NCI-H1092 (cell line): Measurements from ENCODE around the gene CCDC167.

Experiments
- DNase-seq: peaks from one replicate; lab custom pipeline; 2025; lab: John Stamatoyannopoulos, UW

Gene CCDC167

DNA sequence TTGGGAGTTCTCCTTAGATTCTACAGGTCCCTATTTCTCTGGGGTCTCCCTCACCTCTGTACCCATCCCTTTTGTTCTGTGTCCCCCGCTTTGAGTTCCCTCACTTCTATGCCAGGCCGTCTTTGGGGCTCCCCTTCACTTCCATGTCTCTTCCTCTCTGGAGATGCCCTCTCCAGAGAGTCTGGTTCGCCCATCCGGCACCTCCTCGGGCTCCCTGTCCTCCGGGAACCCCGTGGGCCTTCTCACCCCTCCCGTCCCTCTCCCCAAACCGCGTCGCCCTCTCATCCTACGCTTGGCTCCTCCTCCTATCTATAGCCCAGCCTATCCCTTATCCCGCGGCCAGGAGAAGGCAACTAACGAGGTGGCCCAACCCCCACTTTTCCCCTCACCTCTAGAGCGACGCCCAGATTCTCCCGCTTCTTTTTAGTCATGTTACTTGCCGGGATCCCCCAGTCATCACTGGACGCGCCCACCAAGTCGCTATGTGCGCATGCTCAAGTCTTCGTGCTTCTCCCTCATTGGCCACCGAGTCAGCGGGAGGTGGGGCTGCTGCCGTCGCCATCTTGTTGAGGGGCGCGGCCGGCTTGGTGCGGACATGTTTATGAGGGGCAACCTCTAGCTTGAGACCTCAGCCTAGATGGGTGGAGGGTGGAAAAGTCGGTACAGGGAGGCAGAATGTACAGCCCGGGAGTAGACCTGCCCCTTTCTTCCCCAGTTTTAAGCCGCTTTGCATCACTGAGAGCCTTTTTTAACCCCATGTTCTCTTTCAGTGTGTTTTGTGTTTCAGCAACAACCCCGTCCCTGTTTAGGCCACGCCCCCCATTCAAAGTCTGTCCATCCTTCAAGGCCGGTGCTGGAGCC is at the start of gene CCDC167:
TSS of gene CCDC167 (minus strand) at position 461 of the 861 bp plus-strand sequence. CDS start at position 431, 30 bp downstream.
- DNase-seq, result peak; percentile 97

DNA sequence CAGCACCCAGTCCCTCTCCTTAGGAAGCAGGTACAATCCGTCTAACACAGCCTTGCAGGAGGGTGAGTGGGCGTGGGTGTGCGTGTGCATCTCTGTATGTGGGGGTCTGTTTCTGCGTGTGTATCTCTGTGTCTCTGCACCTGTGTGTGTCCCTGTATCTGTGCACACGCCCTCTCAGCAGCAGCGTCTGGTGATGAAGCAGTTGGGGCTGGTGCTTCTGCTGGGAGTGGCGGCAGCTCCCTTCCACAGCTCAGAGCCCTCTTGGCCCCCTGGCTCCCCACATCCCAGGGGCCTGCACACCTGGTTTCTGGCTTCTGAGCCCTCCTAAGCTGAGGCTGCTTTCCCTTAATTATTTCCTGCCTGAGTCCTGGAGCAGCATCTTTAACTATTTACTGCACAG is 49.5 kb upstream of the CCDC167 start:
- DNase-seq, result no peak

DNA sequence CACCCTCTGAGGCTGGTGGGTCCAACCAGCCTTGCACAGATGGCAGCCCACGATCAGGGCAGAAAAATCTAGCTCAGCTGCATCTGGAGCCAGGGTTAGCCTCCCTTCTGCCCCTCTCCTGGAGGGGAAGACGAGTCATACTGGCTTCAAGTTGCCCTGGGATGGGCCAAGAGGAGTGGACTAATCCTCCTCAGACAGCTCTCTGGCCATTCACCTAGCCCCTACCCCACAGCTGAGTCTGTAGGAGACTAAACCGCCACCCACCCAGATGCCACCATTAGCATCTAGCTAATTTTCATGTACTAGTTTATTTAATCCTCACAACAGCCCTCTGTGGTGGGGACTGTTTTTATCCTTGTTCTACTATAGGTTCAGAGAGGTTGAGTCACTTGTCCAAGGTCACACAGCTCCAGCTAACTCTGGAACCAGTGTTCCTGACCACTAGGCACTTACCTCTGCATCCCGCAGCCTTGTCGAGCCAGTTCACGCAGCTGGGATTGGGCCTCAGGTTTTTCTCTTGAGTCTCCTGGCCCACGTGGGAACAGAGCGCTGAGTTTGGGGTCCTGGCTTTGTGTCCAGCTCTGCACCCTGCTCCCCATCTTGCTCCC is 48.5 kb upstream of the CCDC167 start:
- DNase-seq, result no peak

DNA sequence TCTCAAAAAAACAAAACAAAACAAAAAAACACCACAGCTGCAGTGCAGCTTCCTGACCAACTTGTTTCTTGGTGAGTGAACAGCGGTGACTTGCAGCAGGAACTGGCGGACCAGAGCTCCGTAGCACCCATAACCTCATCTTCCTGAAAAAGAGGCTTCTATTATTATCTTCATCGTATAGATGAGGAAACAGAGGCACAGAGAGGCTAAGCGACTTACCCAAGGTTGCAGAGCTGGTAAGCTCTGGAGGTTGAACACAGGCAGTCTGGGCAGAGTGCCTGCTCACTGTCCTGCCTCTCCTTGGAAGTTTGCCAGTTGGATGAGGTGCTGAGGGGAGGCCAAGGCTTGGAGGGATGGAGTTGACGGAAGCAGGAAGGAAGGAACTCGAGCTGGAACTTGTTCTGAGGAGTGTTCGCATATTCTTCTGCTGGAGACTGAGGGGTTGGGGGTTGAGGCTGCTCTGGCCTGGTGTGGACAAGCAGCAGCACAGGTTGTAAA is 47.9 kb upstream of the CCDC167 start:
- DNase-seq, result peak; percentile 45

DNA sequence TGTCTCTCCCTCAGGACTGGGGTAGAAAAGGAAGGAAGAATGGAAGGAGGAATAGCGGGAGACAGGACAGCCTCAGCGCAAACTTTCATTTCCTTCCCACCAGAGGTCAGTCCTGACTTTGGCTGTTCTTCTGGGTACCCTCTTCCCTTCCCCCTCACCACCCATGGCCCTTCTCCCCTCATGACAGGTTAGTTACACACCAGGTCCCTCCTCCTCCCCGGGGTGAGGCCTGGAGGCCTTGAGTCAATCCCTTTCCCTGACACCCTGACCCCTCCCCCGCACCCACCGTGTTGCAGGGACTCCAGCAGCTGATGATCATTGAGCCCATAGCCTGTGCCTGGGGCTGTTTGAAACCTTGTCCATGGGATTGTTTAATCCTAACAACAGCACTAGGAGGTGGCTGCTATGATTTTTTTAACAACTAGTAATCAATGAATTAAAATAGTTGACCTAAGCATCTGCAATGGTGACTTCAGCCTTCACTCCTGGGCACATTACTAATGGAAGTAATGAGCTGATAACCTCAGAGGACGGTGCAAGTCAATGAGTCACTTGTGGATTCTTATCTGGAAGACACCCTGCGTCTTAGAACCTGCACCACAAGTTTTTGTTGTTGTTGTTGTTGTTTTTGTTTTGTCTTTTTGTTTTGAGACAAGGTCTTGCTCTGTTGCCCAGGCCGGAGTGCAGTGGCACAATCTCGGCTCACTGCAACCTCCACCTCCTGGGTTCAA is 46.6 kb upstream of the CCDC167 start:
- DNase-seq, result no peak

DNA sequence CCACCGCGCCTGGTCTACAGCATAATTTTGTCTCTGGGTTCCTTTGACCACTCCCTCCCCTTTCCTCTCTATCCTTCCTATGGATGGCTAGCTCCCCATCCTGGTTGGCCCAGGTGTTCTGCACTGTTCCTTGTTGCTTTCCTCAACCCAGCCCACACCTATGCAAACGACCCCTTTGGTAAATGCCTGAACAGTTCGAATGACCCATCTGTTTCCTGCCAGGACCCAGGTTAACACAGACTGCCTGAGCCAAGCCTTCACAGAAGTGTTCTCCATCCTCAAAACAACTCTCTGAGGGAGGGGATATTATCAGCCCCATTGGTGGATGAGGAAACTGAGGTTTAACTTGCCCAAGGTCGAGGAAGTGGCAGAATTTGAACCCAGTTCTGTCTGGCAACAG is 44.8 kb upstream of the CCDC167 start:
- DNase-seq, result no peak

DNA sequence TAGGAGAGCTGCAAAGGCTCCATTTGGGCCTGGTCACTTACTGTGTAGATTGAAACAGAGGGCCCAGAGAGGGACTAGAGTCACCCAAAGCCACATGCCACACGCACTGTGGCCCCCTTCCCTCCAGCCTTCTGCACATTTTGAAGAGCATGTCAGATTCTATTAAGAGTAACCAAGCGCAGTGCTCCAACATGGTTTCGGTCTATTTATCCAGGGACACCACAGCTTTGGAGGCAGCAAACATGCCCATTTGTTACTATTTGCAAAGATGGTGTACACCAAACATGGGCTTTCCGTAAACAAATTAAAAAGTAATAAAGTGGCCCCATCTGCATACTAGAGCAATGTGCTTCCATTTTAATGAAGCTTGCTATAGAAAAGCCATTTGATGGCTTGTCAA is 43.7 kb upstream of the CCDC167 start:
- no peak for DNase-seq

DNA sequence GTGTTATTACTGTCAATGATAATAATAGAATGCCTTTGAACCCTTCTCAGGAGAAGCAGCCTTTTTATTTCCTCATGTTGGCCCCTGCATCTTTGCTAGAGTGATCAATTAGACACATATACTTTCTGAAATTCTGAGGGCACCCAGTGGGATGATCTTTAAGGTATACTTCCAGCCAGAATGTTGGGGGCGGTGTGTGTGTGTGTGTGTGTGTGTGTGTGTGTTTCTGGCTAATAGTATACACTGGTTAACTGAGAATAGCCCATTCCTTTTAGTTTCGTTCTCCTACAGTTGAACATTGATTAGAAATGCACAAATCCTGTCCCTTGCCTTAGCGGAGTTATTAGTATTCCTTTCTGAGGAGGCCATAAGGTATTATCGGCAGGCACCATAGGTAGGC is 41.7 kb upstream of the CCDC167 start:
- no peak for DNase-seq

DNA sequence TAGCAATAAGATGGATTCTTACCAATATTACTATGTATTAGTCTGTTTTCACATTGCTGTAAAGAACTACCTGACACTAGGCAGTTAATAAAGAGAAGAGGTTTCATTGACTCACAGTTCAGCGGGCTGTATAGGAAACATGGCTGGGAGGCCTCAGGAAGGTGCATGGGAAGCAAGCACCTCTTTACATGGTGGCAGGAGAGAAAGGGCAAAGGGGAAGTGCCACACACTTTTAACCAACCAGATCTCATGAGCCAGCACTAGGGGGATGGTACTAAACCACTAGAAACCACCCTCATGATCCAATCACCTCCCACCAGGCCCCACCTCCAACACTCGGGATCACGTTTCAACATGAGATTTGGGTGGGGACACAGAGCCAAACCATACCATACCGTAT is 40.7 kb upstream of the CCDC167 start:
- no peak for DNase-seq

DNA sequence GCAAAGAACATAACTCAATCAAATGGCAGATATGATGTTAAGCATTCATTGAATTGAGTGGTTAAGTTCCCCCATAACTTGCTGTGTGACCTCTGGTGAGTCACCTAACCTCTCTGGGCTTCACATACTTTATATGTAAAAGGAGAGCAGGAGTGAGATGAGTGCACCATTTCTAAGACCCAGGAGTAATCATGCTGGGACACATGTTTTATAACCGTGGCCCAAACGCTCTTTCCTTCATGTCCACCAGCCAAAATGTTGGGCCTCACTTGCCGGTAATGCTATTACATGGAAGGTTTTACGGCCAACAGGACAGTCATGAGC is 40.3 kb upstream of the CCDC167 start:
- no peak for DNase-seq

DNA sequence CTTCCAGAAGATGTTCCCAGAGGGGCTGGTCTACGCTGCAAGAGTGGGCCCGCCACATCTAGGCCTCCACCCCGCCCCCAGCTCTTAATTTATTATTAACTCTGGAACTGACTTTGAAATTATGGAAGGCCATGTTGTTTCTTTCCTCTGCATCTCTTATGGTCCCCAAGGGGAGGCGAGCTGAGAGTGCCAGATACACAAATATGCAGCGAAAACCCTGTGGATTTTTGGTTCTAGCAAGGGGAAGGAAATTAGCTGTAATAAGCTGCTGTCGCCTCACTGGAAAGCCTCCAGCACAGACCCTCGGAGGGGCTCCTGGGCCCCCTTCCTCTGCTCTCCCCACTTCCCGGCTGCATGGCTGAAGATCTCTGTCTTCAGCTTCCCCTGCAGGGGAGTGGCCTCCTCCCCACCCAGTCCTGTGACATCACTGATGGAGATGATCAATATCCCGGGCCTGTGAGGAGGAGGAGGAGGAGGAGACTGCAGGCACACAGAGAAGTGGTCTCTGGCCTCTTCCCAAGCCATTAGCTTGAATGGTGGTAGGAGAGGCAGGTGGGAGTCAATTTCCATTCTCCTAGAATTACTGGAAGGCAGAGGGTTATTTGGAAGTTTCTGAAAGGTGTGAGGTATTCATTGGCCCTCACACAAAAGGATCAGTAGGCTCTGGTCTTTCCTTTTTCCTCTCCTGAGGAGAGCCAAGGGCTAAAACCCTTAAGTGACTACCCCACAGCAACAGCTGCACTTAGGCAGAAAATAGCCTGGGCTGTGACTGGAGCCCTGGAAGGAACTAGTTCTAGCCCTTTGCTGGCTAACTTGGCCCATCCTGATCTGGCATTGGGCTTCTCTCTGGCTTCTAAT is 39.7 kb upstream of the CCDC167 start:
- peak; percentile 40 for DNase-seq

DNA sequence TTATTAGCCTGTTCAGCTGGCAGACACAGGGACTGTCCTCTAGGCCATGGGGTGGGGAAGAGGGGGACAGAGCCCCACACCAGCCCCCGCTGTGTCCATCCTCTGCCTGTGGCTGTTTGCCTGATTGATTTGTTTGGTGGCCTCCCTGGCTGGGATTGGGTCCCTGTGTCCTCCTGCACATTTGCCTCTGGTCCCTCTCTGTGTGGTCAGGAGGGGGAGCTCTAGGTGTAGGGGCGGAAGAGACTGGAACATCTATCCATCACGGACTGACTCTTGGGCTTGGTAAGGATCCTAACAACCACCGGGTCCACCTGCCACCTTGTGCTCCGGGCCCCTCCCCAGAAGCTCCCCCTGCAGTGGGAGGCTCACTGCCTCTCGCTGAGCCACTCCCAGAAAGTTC is 38.4 kb upstream of the CCDC167 start:
- no peak for DNase-seq

DNA sequence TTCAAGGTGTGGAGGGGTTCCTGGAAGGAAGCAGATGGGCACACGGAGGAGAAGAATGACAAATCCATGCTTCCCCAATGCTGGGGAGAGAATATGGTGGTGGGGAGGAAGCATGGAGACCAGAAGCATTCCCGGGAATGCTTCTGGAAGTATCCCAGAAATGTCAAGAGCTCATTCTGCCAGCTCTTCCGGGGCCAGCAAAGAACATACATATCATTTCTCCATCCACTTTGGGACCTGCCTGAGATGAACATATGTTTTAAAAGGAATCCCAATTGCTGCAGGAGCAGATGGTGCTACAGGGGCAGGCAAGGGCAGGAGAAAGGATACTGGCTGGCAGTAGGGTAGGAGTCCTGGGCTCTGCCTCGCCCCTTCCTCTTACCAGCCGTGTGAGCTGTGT is 37.9 kb upstream of the CCDC167 start:
- no peak for DNase-seq

DNA sequence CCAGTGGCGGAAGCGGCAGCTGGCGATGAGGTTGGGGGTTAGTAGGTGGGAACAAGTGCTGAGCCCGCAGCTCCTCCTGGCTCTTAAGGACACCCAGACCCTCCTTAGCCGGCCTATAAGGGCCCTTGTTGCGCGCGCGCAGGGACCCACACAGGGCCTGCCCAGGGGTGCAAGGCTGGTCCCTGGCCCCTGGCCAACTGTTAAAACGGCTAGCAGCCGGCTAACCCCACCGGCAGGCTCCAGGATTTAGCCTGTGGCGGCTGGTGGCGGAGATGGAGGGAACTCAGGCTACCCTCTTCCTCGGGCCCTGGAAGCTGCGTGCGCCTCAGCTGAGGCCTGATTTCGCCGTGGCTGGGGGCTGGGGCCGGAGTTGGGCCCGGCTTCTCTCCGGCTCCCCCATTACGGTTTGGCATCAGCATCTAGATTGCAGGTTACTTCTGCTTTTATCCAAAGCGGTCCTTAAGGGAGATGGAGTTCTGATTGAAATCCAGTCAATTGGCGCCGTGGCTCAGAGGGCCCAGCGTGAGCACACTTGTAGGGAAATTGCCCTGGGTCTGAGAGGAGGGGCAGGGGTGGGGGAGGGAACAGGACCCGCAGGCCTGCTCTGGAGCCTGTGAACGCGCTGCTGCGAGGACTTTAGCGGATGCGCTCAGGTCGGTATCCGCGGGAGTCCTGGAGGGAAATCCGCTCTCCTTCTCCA is 36.9 kb upstream of the CCDC167 start:
- DNase-seq, result peak; percentile 73

DNA sequence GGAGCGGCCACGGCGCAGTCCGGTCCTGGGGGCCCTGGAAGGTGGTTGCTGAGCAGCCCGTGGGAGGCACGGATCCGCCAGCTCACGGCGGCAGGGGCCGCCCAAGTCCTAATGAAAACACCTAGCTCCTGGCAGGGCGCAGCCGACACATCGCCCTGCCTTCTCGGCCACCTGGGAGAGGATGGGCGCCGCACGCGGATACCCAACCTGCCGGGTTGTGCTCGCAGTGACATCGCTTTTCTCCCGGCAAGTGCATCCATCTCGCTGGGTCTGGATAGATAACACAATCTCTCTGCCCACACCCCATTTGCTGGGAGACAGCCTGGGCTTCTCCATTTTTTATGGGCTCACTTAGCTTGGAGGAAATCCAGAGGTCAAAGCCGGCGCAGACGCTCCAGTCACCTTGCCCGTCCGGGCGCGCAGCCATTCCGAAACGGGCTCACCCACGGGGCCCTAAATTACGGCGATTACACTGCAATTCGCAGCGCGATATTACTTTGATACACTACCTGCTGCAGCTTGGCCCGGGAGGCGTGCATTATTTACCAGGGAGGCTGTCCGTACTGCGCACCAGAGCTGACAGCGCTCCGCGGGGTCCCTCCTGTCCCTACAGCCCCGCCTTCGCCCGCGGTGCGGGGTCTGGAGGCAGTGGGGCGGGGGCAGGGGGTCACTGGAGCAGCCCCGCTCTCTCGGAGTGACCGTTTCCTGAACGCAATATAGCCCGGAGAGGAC is 36.2 kb upstream of the CCDC167 start:
- no peak for DNase-seq

DNA sequence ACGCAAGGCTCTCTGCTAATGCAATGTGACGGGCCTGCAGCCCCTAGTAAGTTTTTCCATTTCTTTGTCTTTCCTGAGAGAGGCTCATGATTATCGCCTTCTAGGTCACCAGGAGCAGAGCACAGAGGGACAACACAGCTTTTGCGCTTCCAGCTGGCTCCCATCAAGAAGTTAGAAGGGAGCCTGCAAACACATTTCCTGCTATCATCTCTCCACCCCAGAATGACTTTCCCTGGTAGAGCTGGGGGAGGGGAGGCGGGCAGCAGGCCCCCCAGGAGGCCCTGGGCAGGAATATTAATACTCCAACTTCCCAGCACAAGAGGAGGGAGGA is 35.7 kb upstream of the CCDC167 start:
- no peak for DNase-seq

DNA sequence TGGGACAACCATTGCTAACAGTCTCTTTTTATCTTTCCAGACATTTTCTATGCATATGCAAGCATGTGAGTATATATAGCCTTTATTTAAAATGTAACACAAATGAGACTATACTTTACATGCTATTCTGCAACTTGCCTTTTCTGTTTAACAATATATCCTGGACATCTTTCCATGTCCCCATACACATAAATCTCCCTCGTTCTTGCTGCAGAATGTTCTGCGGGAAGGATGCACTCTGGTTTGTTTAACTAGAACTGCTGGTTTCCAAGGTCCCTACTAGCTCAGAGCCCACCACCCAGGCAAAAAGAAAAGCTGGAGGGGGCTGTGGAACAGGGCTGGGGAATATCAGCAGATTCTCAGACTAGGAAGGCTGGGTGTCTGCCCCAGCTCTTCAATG is 35.2 kb upstream of the CCDC167 start:
- no peak for DNase-seq

DNA sequence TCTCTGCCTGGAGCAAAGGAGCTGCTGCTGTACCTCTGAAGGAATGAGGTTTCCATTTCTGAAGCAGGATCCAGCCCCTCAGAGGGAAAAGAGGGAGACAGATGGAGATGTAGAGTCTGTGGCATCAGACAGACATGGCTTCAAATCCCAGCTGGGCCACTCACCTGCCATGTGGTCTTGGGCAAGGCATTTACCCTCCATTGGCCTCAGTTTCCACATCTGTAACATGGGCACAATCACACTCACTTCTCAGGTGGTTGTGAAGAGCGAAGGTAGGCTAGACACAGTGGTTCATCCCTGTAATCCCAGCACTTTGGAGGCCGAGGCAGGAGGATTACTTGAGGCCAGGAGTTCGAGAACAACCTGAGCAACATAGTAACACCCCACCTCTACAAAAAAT is 32.4 kb upstream of the CCDC167 start:
- no peak for DNase-seq

DNA sequence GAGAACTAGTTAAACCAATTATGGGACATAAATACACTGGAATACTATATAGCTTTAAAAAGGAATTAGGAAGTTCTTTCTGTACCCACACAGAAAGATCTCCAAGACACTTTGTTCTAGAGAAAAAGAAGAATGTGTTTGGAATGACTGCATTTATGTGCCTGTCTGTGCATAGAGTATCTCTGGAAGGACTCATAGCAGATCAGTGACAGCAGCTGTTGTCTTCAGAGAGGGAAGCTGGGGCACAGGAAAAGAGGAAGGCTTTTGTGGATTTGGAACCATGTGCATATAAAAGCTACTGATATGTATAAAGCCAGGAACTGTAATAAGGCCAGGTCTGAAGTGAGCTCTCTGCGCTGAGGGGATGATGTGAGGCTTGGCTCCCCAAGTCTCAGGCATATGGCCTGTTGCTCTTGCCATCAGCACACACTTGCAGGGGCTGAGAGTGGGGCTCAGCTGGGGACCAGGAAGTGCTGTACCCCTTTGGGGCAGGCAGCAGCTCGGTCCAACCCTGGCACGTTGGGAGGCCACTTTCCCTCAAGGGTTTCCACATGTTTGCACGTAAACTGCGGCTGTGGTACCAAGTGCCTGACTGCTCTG is 31.8 kb upstream of the CCDC167 start:
- no peak for DNase-seq

DNA sequence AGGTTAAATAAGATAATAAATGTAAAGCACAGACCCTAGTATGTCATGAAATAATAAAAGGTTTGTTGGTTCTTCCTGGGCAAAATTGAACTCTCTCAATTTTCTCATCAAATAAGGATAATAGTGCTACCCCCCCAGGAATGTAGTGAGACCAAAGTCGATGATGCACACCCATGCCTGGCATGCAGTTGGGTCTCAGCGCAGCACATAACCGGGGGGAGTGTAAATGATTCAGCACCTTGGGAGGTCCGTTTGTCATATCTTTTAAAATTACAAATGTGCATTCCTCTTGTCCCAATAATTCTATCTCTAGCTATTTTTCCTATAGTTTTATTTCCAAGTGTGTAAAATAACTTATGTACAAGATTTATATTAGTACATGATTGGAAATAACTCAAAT is 31.3 kb upstream of the CCDC167 start:
- no peak for DNase-seq
